Trophoblast cell (in vitro differentiated cells and primary cell): ENCODE measurements around the gene KBTBD12.

Experiments
- DNase-seq, 2 donors: peaks; one replicate each; pipeline ENCODE4 v3.0.0-alpha.2; 2016
- H2AFZ ChIP-seq: 2 replicates; pipeline ENCODE4 v1.6.1; 2013; ENCODE audit warnings: low read length, moderate library complexity, mild to moderate bottlenecking; ENCODE audit not compliant: insufficient read depth, poor library complexity
- H2AK5ac ChIP-seq: 2 replicates; pipeline ENCODE4 v1.6.1; 2013; ENCODE audit warnings: mild to moderate bottlenecking, low read length
- H2BK120ac ChIP-seq: 2 replicates; pipeline ENCODE4 v1.6.1; 2013; ENCODE audit warnings: low read length, mild to moderate bottlenecking, moderate library complexity; ENCODE audit not compliant: insufficient read depth, poor library complexity
- H2BK12ac ChIP-seq: 2 replicates; pipeline ENCODE4 v1.6.1; 2013; ENCODE audit warnings: mild to moderate bottlenecking, low read length, moderate library complexity
- H2BK5ac ChIP-seq: 2 replicates; pipeline ENCODE4 v1.6.1; 2013; ENCODE audit warnings: low read length, low read depth, moderate library complexity, mild to moderate bottlenecking; ENCODE audit not compliant: poor library complexity
- H3K14ac ChIP-seq: 2 replicates; pipeline ENCODE4 v1.6.1; 2013; ENCODE audit warnings: mild to moderate bottlenecking, low read length
- H3K18ac ChIP-seq: 2 replicates; pipeline ENCODE4 v1.6.1; 2013; ENCODE audit warnings: mild to moderate bottlenecking, low read length
- H3K23ac ChIP-seq: 2 replicates; pipeline ENCODE4 v1.6.1; 2013; ENCODE audit warnings: low read length
- H3K27ac ChIP-seq: 2 replicates; pipeline ENCODE4 v1.5.1; 2013; ENCODE audit warnings: low read depth, mild to moderate bottlenecking, inconsistent platforms, low read length, moderate library complexity
- H3K27me3 ChIP-seq: 2 replicates; pipeline ENCODE4 v1.6.1; 2013; ENCODE audit warnings: inconsistent platforms, mild to moderate bottlenecking, low read length, moderate library complexity; ENCODE audit not compliant: insufficient read depth
- H3K36me3 ChIP-seq, 2 experiments: 1 replicate in 1 of 2; 2 replicates in 1 of 2; pipeline ENCODE4 v1.6.1; 2013; ENCODE audit warnings: low read length in 2 of 2, mild to moderate bottlenecking in 2 of 2, moderate library complexity in 1 of 2; ENCODE audit not compliant: insufficient read depth in 2 of 2, control insufficient read depth in 1 of 2
- H3K4ac ChIP-seq: 2 replicates; pipeline ENCODE4 v1.6.1; 2013; ENCODE audit warnings: low read depth, mild to moderate bottlenecking, low read length, moderate library complexity
- H3K4me1 ChIP-seq, 2 experiments: 1 replicate in 1 of 2; 2 replicates in 1 of 2; pipeline ENCODE4 v1.6.1; 2013; ENCODE audit warnings: low read length in 2 of 2, mild to moderate bottlenecking in 2 of 2, moderate library complexity in 1 of 2; ENCODE audit not compliant: insufficient read depth in 2 of 2, control insufficient read depth in 1 of 2
- H3K4me2 ChIP-seq: 2 replicates; pipeline ENCODE4 v1.6.1; 2013; ENCODE audit warnings: inconsistent platforms, mild to moderate bottlenecking, low read length, moderate library complexity
- H3K4me3 ChIP-seq: 2 replicates; pipeline ENCODE4 v1.5.1; 2013; ENCODE audit warnings: mild to moderate bottlenecking, low read depth, low read length, inconsistent platforms
- H3K79me1 ChIP-seq: one replicate; pipeline ENCODE4 v1.6.1; 2013; ENCODE audit warnings: low read length
- H3K79me2 ChIP-seq: 2 replicates; pipeline ENCODE4 v1.6.1; 2013; ENCODE audit warnings: low read length, mild to moderate bottlenecking; ENCODE audit not compliant: control insufficient read depth, insufficient read depth, poor library complexity
- H3K9ac ChIP-seq: 2 replicates; pipeline ENCODE4 v1.6.1; 2013; ENCODE audit warnings: mild to moderate bottlenecking, low read length
- H3K9me3 ChIP-seq: 2 replicates; pipeline ENCODE4 v1.6.1; 2013; ENCODE audit warnings: low read depth, mild to moderate bottlenecking, control low read depth, inconsistent platforms, low read length; ENCODE audit not compliant: insufficient read depth
- H4K12ac ChIP-seq: 2 replicates; pipeline ENCODE4 v1.6.1; 2013; ENCODE audit warnings: low read depth, mild to moderate bottlenecking, low read length, moderate library complexity
- H4K8ac ChIP-seq: 2 replicates; pipeline ENCODE4 v1.6.1; 2013; ENCODE audit warnings: low read depth, mild to moderate bottlenecking, low read length, moderate library complexity
- H4K91ac ChIP-seq: one replicate; pipeline ENCODE4 v1.6.1; 2013; ENCODE audit warnings: low read depth, mild to moderate bottlenecking, low read length, moderate library complexity
- WGBS: extraction: QIAGEN DNeasy Blood & Tissue Kit; methylation state at CpG from one replicate; pipeline ENCODE4 v1.1.7; 2013; ENCODE audit warnings: missing lambda C conversion rate; ENCODE audit not compliant: insufficient read length, insufficient coverage; ENCODE audit errors: extremely low coverage; 5-methylcytosine and 5-hydroxymethylcytosine counted together

The KBTBD12 gene

DNA sequence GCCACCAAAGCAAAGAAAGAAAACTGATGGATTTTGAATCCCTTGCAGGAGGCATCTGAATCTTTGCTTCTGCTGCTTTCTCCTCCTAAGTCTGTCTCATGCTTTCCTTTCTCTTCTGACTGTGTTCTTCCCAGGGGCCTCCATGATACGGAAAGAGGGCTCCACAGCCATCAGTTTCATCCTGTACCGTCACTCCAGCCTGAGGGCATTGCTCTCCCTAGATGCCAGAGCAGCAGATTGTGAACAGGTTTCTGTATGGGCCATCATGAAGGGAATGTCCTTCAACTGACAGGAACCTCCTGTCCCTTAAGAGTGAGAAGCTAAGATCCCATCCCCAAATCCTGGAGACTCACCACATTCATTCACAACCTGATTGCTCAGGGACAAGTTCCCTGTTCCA lies 59.2 kb downstream of the KBTBD12 start:
- H4K12ac ChIP-seq = no peak overlapping the region
- H3K9me3 ChIP-seq = no peaks in the 10 kb centered on the region
- no peaks in the 10 kb centered on the region for H3K36me3 ChIP-seq
- H3K4me1 ChIP-seq = no peaks in the 10 kb centered on the region
- no peaks in the 10 kb centered on the region for H3K79me2 ChIP-seq
- H3K79me1 ChIP-seq = no peaks in the 10 kb centered on the region
- no peak overlapping the region for H3K14ac ChIP-seq
- no peak overlapping the region for H3K4me2 ChIP-seq
- no CpG with 5 or more reads among the region's 2 CpGs for WGBS
- no peak overlapping the region for H4K8ac ChIP-seq
- H3K4me3 ChIP-seq = no peak overlapping the region
- H2AFZ ChIP-seq = no peak overlapping the region
- no peak overlapping the region for H2AK5ac ChIP-seq
- no peak overlapping the region for H2BK12ac ChIP-seq
- H3K4ac ChIP-seq = no peak overlapping the region
- H3K27ac ChIP-seq = no peak overlapping the region
- no peaks in the 10 kb centered on the region for H3K27me3 ChIP-seq
- H4K91ac ChIP-seq = no peak overlapping the region
- H3K9ac ChIP-seq = no peak overlapping the region
- no peak overlapping the region for H3K18ac ChIP-seq
- no peak overlapping the region for H3K23ac ChIP-seq
- peak in 1 of 2 donors; percentile 57 for DNase-seq
- H2BK120ac ChIP-seq = no peak overlapping the region
- no peak overlapping the region for H2BK5ac ChIP-seq

GRCh38 chr3:127975153-127976029 lies 60.4 kb downstream of the KBTBD12 start:
- Histone ChIP-seq H3K4me1 (no peaks in the 10 kb centered on the region), H3K27me3 (no peaks in the 10 kb centered on the region), H3K18ac (no peak overlapping the region), H3K36me3 (no peaks in the 10 kb centered on the region), H2AK5ac (no peak overlapping the region), H4K8ac (no peak overlapping the region), H3K9me3 (no peaks in the 10 kb centered on the region), H3K14ac (no peak overlapping the region), H3K79me1 (no peaks in the 10 kb centered on the region), H3K4ac (no peak overlapping the region), H2AFZ (no peak overlapping the region), H2BK5ac (no peak overlapping the region), H3K27ac (no peak overlapping the region), H3K4me2 (no peak overlapping the region), H2BK12ac (no peak overlapping the region), H3K9ac (no peak overlapping the region), H3K79me2 (no peaks in the 10 kb centered on the region), H4K91ac (no peak overlapping the region), H2BK120ac (no peak overlapping the region), H3K23ac (no peak overlapping the region), H4K12ac (no peak overlapping the region), H3K4me3 (no peak overlapping the region)
- WGBS = no CpG with 5 or more reads among the region's 6 CpGs
- DNase-seq = no peak

- WGBS = no CpG with 5 or more reads among the region's 2 CpGs
- no peaks in the 10 kb centered on the region for H3K79me1 ChIP-seq
- no peak overlapping the region for H3K18ac ChIP-seq
Measured at GRCh38 chr3:127978636-127979035, 63.6 kb downstream of the KBTBD12 start.

GRCh38 chr3:127979473-127979872 lies 64.4 kb downstream of the KBTBD12 start:
- Histone ChIP-seq H3K4me2 (no peak overlapping the region), H3K4me3 (no peak overlapping the region), H2BK120ac (no peak overlapping the region), H3K9ac (no peak overlapping the region), H3K4me1 (peaks cover 0 to 3% of the 10 kb centered on the region in 2 experiments), H3K79me2 (no peaks in the 10 kb centered on the region), H2BK12ac (no peak overlapping the region), H3K4ac (no peak overlapping the region), H3K36me3 (no peaks in the 10 kb centered on the region), H4K8ac (no peak overlapping the region), H4K91ac (no peak overlapping the region), H2AK5ac (no peak overlapping the region), H2AFZ (no peak overlapping the region), H3K23ac (no peak overlapping the region), H3K14ac (no peak overlapping the region), H3K18ac (no peak overlapping the region), H2BK5ac (no peak overlapping the region), H3K9me3 (no peaks in the 10 kb centered on the region), H3K79me1 (no peaks in the 10 kb centered on the region), H4K12ac (no peak overlapping the region), H3K27me3 (no peaks in the 10 kb centered on the region), H3K27ac (no peak overlapping the region)
- no peak for DNase-seq

More at GRCh38 chr3:127978636-127979035, 63.6 kb downstream of the KBTBD12 start:
- no peaks in the 10 kb centered on the region for H3K36me3 ChIP-seq
- H3K79me2 ChIP-seq = no peaks in the 10 kb centered on the region
- H3K9me3 ChIP-seq = no peaks in the 10 kb centered on the region
- no peak overlapping the region for H4K8ac ChIP-seq
- H2AFZ ChIP-seq = no peak overlapping the region
- no peak overlapping the region for H2BK120ac ChIP-seq
- H2BK5ac ChIP-seq = no peak overlapping the region
- no peak overlapping the region for H3K4me2 ChIP-seq
- no peak overlapping the region for H3K14ac ChIP-seq
- H3K23ac ChIP-seq = no peak overlapping the region
- H3K27ac ChIP-seq = no peak overlapping the region
- H3K4ac ChIP-seq = no peak overlapping the region
- H3K27me3 ChIP-seq = no peaks in the 10 kb centered on the region
- peak in 1 of 2 donors; percentile 72 for DNase-seq
- H3K9ac ChIP-seq = no peak overlapping the region
- no peak overlapping the region for H4K91ac ChIP-seq
- no peak overlapping the region for H2BK12ac ChIP-seq
- no peak overlapping the region for H3K4me3 ChIP-seq
- no peak overlapping the region for H2AK5ac ChIP-seq
- H3K4me1 ChIP-seq = no peaks in the 10 kb centered on the region
- H4K12ac ChIP-seq = no peak overlapping the region
